ENCODE measurements around the gene DGKG.

GRCh38 chr3:186138272-186138981 is 223.6 kb downstream of the DGKG start:
- no peak for TF ChIP-seq YY1 (IDR thresholded peaks at IDR 0.05; ENCODE audit: insufficient read depth, insufficient read length)
- no peak for TF ChIP-seq ZNF274 (IDR thresholded peaks at IDR 0.05; ENCODE audit: low read depth, low read length)
- no peak for TF ChIP-seq SUZ12 (IDR thresholded peaks at IDR 0.05; ENCODE audit: extremely low read depth, insufficient read depth, insufficient read length)

Measured in NT2/D1 (cell line).